DOHH2 (cell line): Measurements from ENCODE around the gene IMMP1L.
"Not testable (repeated sequence)": the region's sequence is repeated elsewhere in the genome, so short reads cannot be mapped to it uniquely, and the experiment has no call there.

Experiments used
- H3F3A ChIP-seq: fragments of 200-600 bp; sonication (generic), shearing (Covaris generic); 2 replicates; pipeline ENCODE4 v1.6.0; 2016; ENCODE audit warnings: antibody characterized with exemption, mild to moderate bottlenecking; ENCODE audit not compliant: control insufficient read depth, insufficient read depth
- H3K27ac ChIP-seq: fragments of 200-600 bp; sonication (generic); 2 replicates; pipeline ENCODE4 v1.5.1; 2014; ENCODE audit warnings: low read depth, mild to moderate bottlenecking, low read length, moderate library complexity
- H3K27me3 ChIP-seq: fragments of 200-600 bp; sonication (generic); 2 replicates; pipeline ENCODE4 v1.6.1; 2014; ENCODE audit warnings: mild to moderate bottlenecking, low read length, mixed read lengths; ENCODE audit not compliant: control insufficient read depth
- H3K36me3 ChIP-seq: fragments of 200-600 bp; sonication (generic); 2 replicates; pipeline ENCODE4 v1.6.1; 2014; ENCODE audit warnings: mild to moderate bottlenecking, low read length, moderate library complexity, mixed read lengths; ENCODE audit not compliant: control insufficient read depth
- H3K4me1 ChIP-seq: fragments of 200-600 bp; sonication (generic); 2 replicates; pipeline ENCODE4 v1.6.1; 2014; ENCODE audit warnings: mild to moderate bottlenecking, low read length, mixed read lengths; ENCODE audit not compliant: control insufficient read depth
- H3K4me2 ChIP-seq: fragments of 200-600 bp; sonication (generic); 2 replicates; pipeline ENCODE4 v1.6.0; 2014; ENCODE audit warnings: mild to moderate bottlenecking, low read length, moderate library complexity
- H3K4me3 ChIP-seq: fragments of 200-600 bp; sonication (generic); 2 replicates; pipeline ENCODE4 v1.5.1; 2014; ENCODE audit warnings: mild to moderate bottlenecking, low read length, mixed read lengths
- H3K79me2 ChIP-seq: fragments of 200-600 bp; sonication (generic); 2 replicates; pipeline ENCODE4 v1.6.1; 2014; ENCODE audit warnings: mild to moderate bottlenecking, low read length, mixed read lengths; ENCODE audit not compliant: control insufficient read depth
- H3K9me2 ChIP-seq: fragments of 200-600 bp; sonication (generic); replicated peaks from 2 replicates; pipeline ENCODE4 v1.6.1; 2014; ENCODE audit warnings: mild to moderate bottlenecking, low read length, mixed read lengths; ENCODE audit not compliant: control insufficient read depth
- H3K9me3 ChIP-seq: fragments of 200-600 bp; sonication (generic); 2 replicates; pipeline ENCODE4 v1.6.1; 2014; ENCODE audit warnings: antibody characterized with exemption, low read length, mixed read lengths; ENCODE audit not compliant: control insufficient read depth, insufficient read depth
- H4K20me1 ChIP-seq: fragments of 200-600 bp; sonication (generic); 2 replicates; pipeline ENCODE4 v1.6.0; 2014; ENCODE audit warnings: low read depth, mild to moderate bottlenecking, antibody characterized with exemption, low read length, moderate library complexity; ENCODE audit not compliant: control insufficient read depth, insufficient read depth
- CTCF ChIP-seq: fragments of 200-600 bp; sonication (generic); IDR thresholded peaks from one replicate; pipeline ENCODE4 v1.5.1; 2014; ENCODE audit warnings: antibody characterized with exemption, mild to moderate bottlenecking, low read depth, low read length; ENCODE audit not compliant: poor library complexity, severe bottlenecking
- EZH2phosphoT487 ChIP-seq: fragments of 200-600 bp; sonication (generic); IDR thresholded peaks from 2 replicates; pipeline ENCODE4 v1.6.1; 2017; ENCODE audit warnings: borderline replicate concordance, mild to moderate bottlenecking, antibody characterized with exemption, low read length, moderate library complexity, mixed read lengths

Gene IMMP1L

GRCh38 chr11:31509051-31509428, 382 bp downstream of the IMMP1L start:
- Histone ChIP-seq H4K20me1 (no peaks in the 10 kb centered on the region), H3K4me2 (peak overlapping the region; percentile 76), H3K9me2 (no peaks in the 10 kb centered on the region), H3F3A (no peaks in the 10 kb centered on the region), H3K9me3 (no peaks in the 10 kb centered on the region), H3K4me3 (peak overlapping the region; percentile 92), H3K27ac (0 out of 2 replicates have a peak overlapping the region, but pooled peaks have one; percentile 14), H3K79me2 (peaks cover 93% of the 10 kb centered on the region), H3K36me3 (peaks cover 12% of the 10 kb centered on the region), H3K27me3 (no peaks in the 10 kb centered on the region), H3K4me1 (peaks cover 28% of the 10 kb centered on the region)
- TF ChIP-seq EZH2phosphoT487 (no peak), CTCF (no peak)

- H3K27me3 ChIP-seq = no peaks in the 10 kb centered on the region
- no peak overlapping the region for H3K4me3 ChIP-seq
- no peak for TF ChIP-seq CTCF
- TF ChIP-seq EZH2phosphoT487 = no peak
- no peaks in the 10 kb centered on the region for H4K20me1 ChIP-seq
- H3F3A ChIP-seq = no peaks in the 10 kb centered on the region
- H3K4me2 ChIP-seq = no peak overlapping the region
- peaks cover 37% of the 10 kb centered on the region for H3K36me3 ChIP-seq
- H3K9me2 ChIP-seq = no peaks in the 10 kb centered on the region
- no peaks in the 10 kb centered on the region for H3K4me1 ChIP-seq
- peaks cover 90% of the 10 kb centered on the region for H3K79me2 ChIP-seq
- no peak overlapping the region for H3K27ac ChIP-seq
- no peaks in the 10 kb centered on the region for H3K9me3 ChIP-seq
Measured at GRCh38 chr11:31500560-31500959, 8.9 kb downstream of the IMMP1L start.

- no peak overlapping the region for H3K4me3 ChIP-seq
- H3K36me3 ChIP-seq = peaks cover 39% of the 10 kb centered on the region
- H3K4me1 ChIP-seq = no peaks in the 10 kb centered on the region
- H3F3A ChIP-seq = no peaks in the 10 kb centered on the region
- no peak overlapping the region for H3K27ac ChIP-seq
- H3K9me2 ChIP-seq = no peaks in the 10 kb centered on the region
- TF ChIP-seq EZH2phosphoT487 = no peak
- TF ChIP-seq CTCF = no peak
- no peak overlapping the region for H3K4me2 ChIP-seq
- H3K27me3 ChIP-seq = no peaks in the 10 kb centered on the region
- H4K20me1 ChIP-seq = no peaks in the 10 kb centered on the region
- H3K79me2 ChIP-seq = peaks cover 90% of the 10 kb centered on the region
- H3K9me3 ChIP-seq = no peaks in the 10 kb centered on the region
Measured at GRCh38 chr11:31499576-31500178, 9.7 kb downstream of the IMMP1L start.

DNA sequence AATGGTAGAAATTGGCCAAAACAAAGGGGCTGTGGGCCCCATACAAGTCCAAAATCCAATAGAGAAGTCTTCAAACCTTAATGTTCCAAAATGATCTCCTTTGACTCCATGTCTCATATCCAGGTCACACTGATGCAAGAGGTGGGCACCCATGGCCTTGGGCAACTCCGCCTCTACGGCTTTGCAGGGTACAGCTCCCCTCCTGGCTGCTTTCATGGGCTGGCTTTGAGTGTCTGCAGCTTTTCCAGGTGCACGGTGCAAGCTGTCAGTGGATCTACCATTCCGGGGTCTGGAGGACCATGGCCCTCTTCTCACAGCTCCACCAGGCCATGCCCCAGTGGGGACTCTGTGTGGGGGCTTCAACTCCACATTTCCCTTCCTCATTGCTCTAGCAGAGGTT, 15.7 kb downstream of the IMMP1L start:
- not testable (repeated sequence) for H3K27ac ChIP-seq, H3K9me2 ChIP-seq, H3K4me2 ChIP-seq, H3K9me3 ChIP-seq, H3K4me1 ChIP-seq, H3K4me3 ChIP-seq, H3K27me3 ChIP-seq, H3F3A ChIP-seq, H4K20me1 ChIP-seq
- Histone ChIP-seq H3K36me3 (peaks cover 22% of the 10 kb centered on the region), H3K79me2 (peaks cover 76% of the 10 kb centered on the region)
